Vagina (tissue), 2 donors: Measurements from ENCODE around the gene PSMG1.

Source experiments
- POLR2A ChIP-seq, 2 donors: fragments of 450-650 bp; IDR thresholded peaks; one replicate each; pipeline ENCODE4 v1.6.1; 2017; ENCODE audit warnings: antibody characterized with exemption in 2 of 2, mild to moderate bottlenecking in 2 of 2, moderate library complexity in 2 of 2
- POLR2AphosphoS5 ChIP-seq, 2 donors: sonication (generic); formaldehyde crosslinking; IDR thresholded peaks; one replicate each; pipeline ENCODE4 v1.9.0; 2017; ENCODE audit warnings: antibody characterized with exemption in 2 of 2, mild to moderate bottlenecking in 2 of 2, low read depth in 1 of 2; ENCODE audit not compliant: insufficient read depth in 1 of 2
- TF ChIP-seq, protein P1 (sequence below), 3 experiments: fragments of 450-650 bp in 2 of 3; fragments of 200-600 bp in 1 of 3; sonication (generic) in 1 of 3; IDR thresholded peaks; one replicate each; pipeline ENCODE4 v1.5.1; 2017 to 2019; ENCODE audit warnings: antibody characterized with exemption in 3 of 3, mild to moderate bottlenecking in 2 of 3, moderate library complexity in 2 of 3

DNA sequence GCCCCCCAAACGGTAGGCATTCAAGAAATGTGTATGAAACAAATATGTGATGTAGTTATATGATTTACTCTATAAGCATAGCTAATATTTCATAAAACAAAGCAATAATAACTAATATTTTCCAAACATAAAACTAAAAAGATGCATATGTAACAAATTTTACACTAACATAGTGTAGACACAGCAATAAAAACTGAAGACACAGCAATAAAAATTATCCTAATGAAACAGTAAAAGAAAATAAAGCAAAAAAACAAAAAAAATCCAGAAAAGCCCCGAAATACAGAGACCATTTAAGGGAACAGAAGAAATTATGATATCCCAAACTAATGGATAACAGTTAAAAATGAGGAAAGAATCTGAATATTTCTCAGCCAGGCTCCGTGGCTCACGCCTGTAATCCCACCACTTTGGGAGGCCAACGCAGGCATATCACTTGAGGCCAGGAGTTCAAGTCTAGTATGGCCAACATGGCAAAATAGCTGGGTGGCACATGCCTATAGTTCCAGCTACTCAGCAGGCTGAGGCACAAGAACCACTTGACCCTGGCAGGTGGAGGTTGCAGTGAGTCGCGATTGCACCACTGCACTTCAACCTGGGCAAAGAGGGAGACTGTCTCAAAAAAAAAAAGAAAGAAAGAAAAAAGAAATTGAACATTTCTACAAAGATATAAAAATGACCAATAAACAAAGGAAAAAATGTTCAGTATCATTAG lies 38.2 kb upstream of the PSMG1 start:
- no peak for TF ChIP-seq POLR2A (IDR thresholded peaks at IDR 0.05)
- TF ChIP-seq, protein P1, sequence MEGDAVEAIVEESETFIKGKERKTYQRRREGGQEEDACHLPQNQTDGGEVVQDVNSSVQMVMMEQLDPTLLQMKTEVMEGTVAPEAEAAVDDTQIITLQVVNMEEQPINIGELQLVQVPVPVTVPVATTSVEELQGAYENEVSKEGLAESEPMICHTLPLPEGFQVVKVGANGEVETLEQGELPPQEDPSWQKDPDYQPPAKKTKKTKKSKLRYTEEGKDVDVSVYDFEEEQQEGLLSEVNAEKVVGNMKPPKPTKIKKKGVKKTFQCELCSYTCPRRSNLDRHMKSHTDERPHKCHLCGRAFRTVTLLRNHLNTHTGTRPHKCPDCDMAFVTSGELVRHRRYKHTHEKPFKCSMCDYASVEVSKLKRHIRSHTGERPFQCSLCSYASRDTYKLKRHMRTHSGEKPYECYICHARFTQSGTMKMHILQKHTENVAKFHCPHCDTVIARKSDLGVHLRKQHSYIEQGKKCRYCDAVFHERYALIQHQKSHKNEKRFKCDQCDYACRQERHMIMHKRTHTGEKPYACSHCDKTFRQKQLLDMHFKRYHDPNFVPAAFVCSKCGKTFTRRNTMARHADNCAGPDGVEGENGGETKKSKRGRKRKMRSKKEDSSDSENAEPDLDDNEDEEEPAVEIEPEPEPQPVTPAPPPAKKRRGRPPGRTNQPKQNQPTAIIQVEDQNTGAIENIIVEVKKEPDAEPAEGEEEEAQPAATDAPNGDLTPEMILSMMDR (IDR thresholded peaks at IDR 0.05), result no peak
- no peak for TF ChIP-seq POLR2AphosphoS5 (IDR thresholded peaks at IDR 0.05; ENCODE audit: insufficient read depth in 1 of 2, low read depth in 1 of 2)
